ENCODE results near the gene PIK3CA.

Gene PIK3CA

GRCh38 chr3:179158336-179159039 lies 10.3 kb downstream of the PIK3CA start:
- no peak for TF ChIP-seq CTCF (conservative IDR thresholded peaks at IDR 0.05)
- TF ChIP-seq ZFX (IDR thresholded peaks at IDR 0.05): no peak
- H3K27ac ChIP-seq: no peak overlapping the region

GRCh38 chr3:179163503-179163902 lies 15.3 kb downstream of the PIK3CA start:
- H3K27ac ChIP-seq: no peak overlapping the region
- TF ChIP-seq CTCF (conservative IDR thresholded peaks at IDR 0.05) (no peak), ZFX (IDR thresholded peaks at IDR 0.05) (no peak)

GRCh38 chr3:179164857-179165256 lies 16.7 kb downstream of the PIK3CA start:
- TF ChIP-seq CTCF (conservative IDR thresholded peaks at IDR 0.05): no peak
- TF ChIP-seq ZFX (IDR thresholded peaks at IDR 0.05): no peak
- H3K27ac ChIP-seq: no peak overlapping the region

GRCh38 chr3:179166561-179167201 lies 18.5 kb downstream of the PIK3CA start:
- no peak for TF ChIP-seq CTCF (conservative IDR thresholded peaks at IDR 0.05)
- TF ChIP-seq ZFX (IDR thresholded peaks at IDR 0.05): no peak
- H3K27ac ChIP-seq: no peak overlapping the region

GRCh38 chr3:179168918-179169317 lies 20.8 kb downstream of the PIK3CA start:
- TF ChIP-seq CTCF (conservative IDR thresholded peaks at IDR 0.05) (no peak), ZFX (IDR thresholded peaks at IDR 0.05) (no peak)
- no peak overlapping the region for H3K27ac ChIP-seq

- TF ChIP-seq CTCF (conservative IDR thresholded peaks at IDR 0.05) (no peak), ZFX (IDR thresholded peaks at IDR 0.05) (no peak)
- no peak overlapping the region for H3K27ac ChIP-seq
Measured at GRCh38 chr3:179172546-179172945, 24.4 kb downstream of the PIK3CA start.

- H3K27ac ChIP-seq: no peak overlapping the region
- TF ChIP-seq CTCF (conservative IDR thresholded peaks at IDR 0.05) (no peak), ZFX (IDR thresholded peaks at IDR 0.05) (no peak)
Measured at GRCh38 chr3:179174316-179174715, 26.2 kb downstream of the PIK3CA start.

Measured in C4-2B (cell line).